GM21737 (cell line): ENCODE measurements around the gene IQCK.
"Not testable (repeated sequence)": the region's sequence is repeated elsewhere in the genome, so short reads cannot be mapped to it uniquely, and the experiment has no call there.

Source experiments
- ATAC-seq: cut with Tn5 transposase; IDR thresholded peaks from one replicate; pipeline ENCODE4 v1.9.1; 2021; ENCODE audit warnings: mild to moderate bottlenecking, moderate library complexity; ENCODE audit not compliant: unreplicated experiment

The IQCK gene

GRCh38 chr16:19717741-19718623 is at the start of gene IQCK, which contains the start of gene KNOP1:
IQCK (plus strand) TSS chr16:19718271; CDS start chr16:19718307, 36 bp downstream.
KNOP1 (minus strand) TSS chr16:19718227; CDS start chr16:19715035, 3,192 bp downstream.
- peak; percentile 94 for ATAC-seq

- ATAC-seq: no peak
Observed at GRCh38 chr16:19672378-19672777, 45.7 kb upstream of the IQCK start.

GRCh38 chr16:19674485-19674884 is 43.6 kb upstream of the IQCK start:
- ATAC-seq: no peak

GRCh38 chr16:19677402-19677801 is 40.7 kb upstream of the IQCK start:
- ATAC-seq: no peak

GRCh38 chr16:19678804-19679203 is 39.3 kb upstream of the IQCK start:
- no peak for ATAC-seq

GRCh38 chr16:19679281-19679680 is 38.8 kb upstream of the IQCK start:
- ATAC-seq: not testable (repeated sequence)

GRCh38 chr16:19680881-19681340 is 37.2 kb upstream of the IQCK start:
- ATAC-seq: no peak

- ATAC-seq: no peak
Observed at GRCh38 chr16:19681637-19682036, 36.4 kb upstream of the IQCK start.

GRCh38 chr16:19683453-19684236 is 34.4 kb upstream of the IQCK start:
- no peak for ATAC-seq

- ATAC-seq: no peak
Observed at GRCh38 chr16:19685176-19685575, 32.9 kb upstream of the IQCK start.

GRCh38 chr16:19687279-19687678 is 30.8 kb upstream of the IQCK start:
- no peak for ATAC-seq

- ATAC-seq: no peak
Observed at GRCh38 chr16:19688396-19689024, 29.6 kb upstream of the IQCK start.

GRCh38 chr16:19689342-19689741 is 28.7 kb upstream of the IQCK start:
- no peak for ATAC-seq

GRCh38 chr16:19690196-19690595 is 27.9 kb upstream of the IQCK start:
- no peak for ATAC-seq

GRCh38 chr16:19691161-19691711 is 26.8 kb upstream of the IQCK start:
- no peak for ATAC-seq

- no peak for ATAC-seq
Observed at GRCh38 chr16:19694989-19695388, 23.1 kb upstream of the IQCK start.

- ATAC-seq: no peak
Observed at GRCh38 chr16:19696328-19696727, 21.7 kb upstream of the IQCK start.

- ATAC-seq: no peak
Observed at GRCh38 chr16:19696961-19697360, 21.1 kb upstream of the IQCK start.

GRCh38 chr16:19697756-19698318 is 20.2 kb upstream of the IQCK start:
- no peak for ATAC-seq
